Spinal cord (tissue), 10 donors: ENCODE data around the gene ZBTB8OS. TPM values are rescaled to one million over a fixed set of nuclear protein-coding genes. Genes with fewer than 3 reads are reported as not detected.

Experiments used
- DNase-seq, 6 donors: peaks; one replicate each; pipeline versions ENCODE4 v3.0.0 to v3.0.0-alpha.2; 2013 to 2015; ENCODE audit warnings: low spot score in 6 of 6, low read depth in 4 of 6
- H3K27ac ChIP-seq: one replicate; pipeline ENCODE4 v1.5.1; 2013; ENCODE audit warnings: low read depth, low read length, control low read depth
- H3K27me3 ChIP-seq: one replicate; pipeline ENCODE4 v1.6.1; 2013; ENCODE audit warnings: low read length; ENCODE audit not compliant: control insufficient read depth, insufficient read depth
- H3K36me3 ChIP-seq: one replicate; pipeline ENCODE4 v1.6.1; 2013; ENCODE audit warnings: low read length; ENCODE audit not compliant: control insufficient read depth, insufficient read depth
- H3K4me1 ChIP-seq: one replicate; pipeline ENCODE4 v1.6.1; 2013; ENCODE audit warnings: low read length; ENCODE audit not compliant: control insufficient read depth, insufficient read depth
- H3K4me3 ChIP-seq: one replicate; pipeline ENCODE4 v1.5.1; 2013; ENCODE audit warnings: low read depth, low read length, control low read depth
- H3K9me3 ChIP-seq: one replicate; pipeline ENCODE4 v1.6.1; 2013; ENCODE audit warnings: low read length; ENCODE audit not compliant: control insufficient read depth, insufficient read depth
- WGBS: methylation state at CpG from one replicate; pipeline ENCODE4 v1.1.5; 2013; ENCODE audit warnings: missing lambda C conversion rate; ENCODE audit not compliant: insufficient coverage; 5-methylcytosine and 5-hydroxymethylcytosine counted together
- polyA plus RNA-seq, 2 donors: library from polyadenylated mRNA; unstranded; fragments of 120-200 nt; gene quantifications; one replicate each; pipeline ENCODE4 v1.2.1, GENCODE V29; 2013; ENCODE audit not compliant: insufficient read length in 2 of 2
- total RNA-seq, 2 donors: library from RNA; depleted of rRNA in 1 of 2; stranded (reverse); fragments of 120-200 nt in 1 of 2; fragments of >200 nt in 1 of 2; gene quantifications; one replicate each; pipeline versions ENCODE4 v1.2.3 to v1.2.4, GENCODE V29; 2013 to 2014
- donor health status: healthy.

ZBTB8OS gene
- total and polyA plus RNA-seq, 4 donors = 26.6 to 51.0 (median 44.2) TPM

- 81% methylated on average over 4 of the region's 5 CpGs for WGBS
- no peaks in the 10 kb centered on the region for H3K9me3 ChIP-seq
- DNase-seq = no peak
Observed at GRCh38 chr1:32613472-32613871, 36.9 kb downstream of the ZBTB8OS start.

GRCh38 chr1:32612189-32612881 lies 38.0 kb downstream of the ZBTB8OS start:
- H3K27me3 ChIP-seq = no peaks in the 10 kb centered on the region
- H3K9me3 ChIP-seq = no peaks in the 10 kb centered on the region
- 6% methylated on average over 28 of the region's 35 CpGs for WGBS
- DNase-seq = peak; percentile 7 to 89 (median 48)
- H3K36me3 ChIP-seq = peaks cover under 1% of the 10 kb centered on the region
- peak overlapping the region; percentile 39 for H3K4me3 ChIP-seq
- H3K27ac ChIP-seq = no peak overlapping the region
- H3K4me1 ChIP-seq = peaks cover 11% of the 10 kb centered on the region

More at GRCh38 chr1:32613472-32613871, 36.9 kb downstream of the ZBTB8OS start:
- H3K36me3 ChIP-seq = no peaks in the 10 kb centered on the region
- no peaks in the 10 kb centered on the region for H3K27me3 ChIP-seq
- no peak overlapping the region for H3K4me3 ChIP-seq
- no peak overlapping the region for H3K27ac ChIP-seq
- peaks cover 11% of the 10 kb centered on the region for H3K4me1 ChIP-seq

GRCh38 chr1:32611859-32612188 lies 38.5 kb downstream of the ZBTB8OS start:
- peak in 1 of 6 donors; percentile 9 for DNase-seq
- peaks cover 11% of the 10 kb centered on the region for H3K4me1 ChIP-seq
- no peak overlapping the region for H3K27ac ChIP-seq
- H3K36me3 ChIP-seq = peaks cover 6% of the 10 kb centered on the region
- peak overlapping the region; percentile 39 for H3K4me3 ChIP-seq
- WGBS = 4% methylated on average over 4 of the region's 12 CpGs
- H3K27me3 ChIP-seq = no peaks in the 10 kb centered on the region
- H3K9me3 ChIP-seq = no peaks in the 10 kb centered on the region

GRCh38 chr1:32609180-32609579 lies 41.2 kb downstream of the ZBTB8OS start:
- no peaks in the 10 kb centered on the region for H3K9me3 ChIP-seq
- DNase-seq = no peak
- WGBS = 100% methylated on average over 2 of the region's 4 CpGs
- peaks cover 17% of the 10 kb centered on the region for H3K36me3 ChIP-seq
- peaks cover 11% of the 10 kb centered on the region for H3K4me1 ChIP-seq
- no peak overlapping the region for H3K4me3 ChIP-seq
- no peak overlapping the region for H3K27ac ChIP-seq
- H3K27me3 ChIP-seq = no peaks in the 10 kb centered on the region

DNA sequence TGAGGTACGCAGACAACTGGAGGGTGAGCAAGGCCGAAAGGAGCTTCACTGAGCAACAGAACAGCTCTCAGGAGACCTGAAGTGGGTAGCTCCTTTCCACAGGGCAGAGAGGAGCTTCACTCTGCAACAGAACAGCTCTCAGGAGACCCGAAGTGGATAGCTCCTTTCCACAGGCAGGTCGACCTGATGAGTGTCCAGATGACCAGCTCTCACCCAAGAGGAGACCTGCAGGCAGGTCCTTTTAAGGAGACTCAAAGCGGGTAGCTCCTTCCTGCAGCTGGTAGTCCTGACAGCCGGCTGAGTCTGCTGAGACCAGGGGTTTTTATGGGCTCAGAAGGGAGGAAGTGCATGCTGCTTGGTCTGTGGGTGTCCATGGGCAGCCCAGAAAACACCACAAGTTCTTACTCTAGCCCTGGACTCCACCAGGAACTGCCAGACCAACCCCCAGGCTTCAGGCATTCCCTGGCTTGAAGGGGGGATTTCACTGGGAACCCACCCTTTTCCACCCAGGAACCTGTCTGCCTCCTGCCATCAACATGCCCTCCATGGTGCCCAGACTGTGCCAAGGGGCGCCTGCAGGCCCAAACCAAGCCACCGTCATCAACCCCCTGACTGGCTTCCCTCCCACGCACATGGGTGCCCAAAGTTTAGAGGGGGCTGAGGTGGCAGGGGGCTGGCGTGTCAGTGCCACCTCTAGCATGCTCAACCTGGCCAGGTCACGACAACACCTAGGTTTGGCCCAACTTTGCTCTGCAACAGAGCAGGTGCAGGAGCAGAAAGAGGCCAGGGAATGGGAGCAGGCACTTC lies 43.6 kb downstream of the ZBTB8OS start:
- Histone ChIP-seq H3K27ac (no peak overlapping the region), H3K4me3 (no peak overlapping the region), H3K9me3 (no peaks in the 10 kb centered on the region), H3K4me1 (peaks cover 2% of the 10 kb centered on the region), H3K36me3 (peaks cover 17% of the 10 kb centered on the region), H3K27me3 (no peaks in the 10 kb centered on the region)
- DNase-seq = no peak
- 92% methylated on average over 10 of the region's 11 CpGs for WGBS

- DNase-seq = no peak
- no peaks in the 10 kb centered on the region for H3K9me3 ChIP-seq
- H3K4me3 ChIP-seq = no peak overlapping the region
- 93% methylated on average over 17 of the region's 17 CpGs for WGBS
- H3K4me1 ChIP-seq = no peaks in the 10 kb centered on the region
- H3K27me3 ChIP-seq = no peaks in the 10 kb centered on the region
- H3K27ac ChIP-seq = no peak overlapping the region
- H3K36me3 ChIP-seq = peaks cover 17% of the 10 kb centered on the region
Observed at GRCh38 chr1:32605711-32606424, 44.5 kb downstream of the ZBTB8OS start.

- WGBS = 100% methylated on average over 2 of the region's 2 CpGs
- peaks cover 13% of the 10 kb centered on the region for H3K36me3 ChIP-seq
- DNase-seq = peak in 1 of 6 donors; percentile 67
Observed at GRCh38 chr1:32600034-32600433, 50.3 kb downstream of the ZBTB8OS start.

DNA sequence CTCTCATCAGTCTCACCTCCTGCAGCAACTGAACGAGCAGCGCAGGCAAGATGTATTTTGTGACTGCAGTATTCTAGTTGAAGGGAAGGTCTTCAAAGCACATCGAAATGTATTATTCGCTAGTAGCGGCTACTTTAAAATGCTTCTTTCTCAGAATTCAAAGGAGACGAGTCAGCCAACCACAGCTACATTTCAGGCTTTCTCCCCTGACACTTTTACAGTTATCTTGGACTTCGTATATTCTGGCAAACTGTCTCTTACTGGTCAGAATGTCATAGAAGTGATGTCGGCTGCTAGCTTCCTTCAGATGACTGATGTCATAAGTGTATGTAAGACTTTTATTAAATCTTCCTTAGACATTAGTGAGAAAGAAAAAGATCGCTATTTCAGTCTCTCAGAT lies 57.4 kb downstream of the ZBTB8OS start:
- H3K4me1 ChIP-seq = no peaks in the 10 kb centered on the region
- peaks cover 24% of the 10 kb centered on the region for H3K36me3 ChIP-seq
- no peak overlapping the region for H3K27ac ChIP-seq
- DNase-seq = no peak
- H3K4me3 ChIP-seq = no peak overlapping the region
- no CpG with 5 or more reads among the region's 9 CpGs for WGBS
- H3K27me3 ChIP-seq = no peaks in the 10 kb centered on the region
- no peaks in the 10 kb centered on the region for H3K9me3 ChIP-seq

More at GRCh38 chr1:32600034-32600433, 50.3 kb downstream of the ZBTB8OS start:
- H3K9me3 ChIP-seq = no peaks in the 10 kb centered on the region
- no peaks in the 10 kb centered on the region for H3K27me3 ChIP-seq
- no peak overlapping the region for H3K4me3 ChIP-seq
- no peak overlapping the region for H3K27ac ChIP-seq
- no peaks in the 10 kb centered on the region for H3K4me1 ChIP-seq

GRCh38 chr1:32580348-32581017 lies 69.9 kb downstream of the ZBTB8OS start:
- WGBS = 95% methylated on average over 4 of the region's 10 CpGs
- H3K27ac ChIP-seq = no peak overlapping the region

More at GRCh38 chr1:32580348-32581017, 69.9 kb downstream of the ZBTB8OS start:
- DNase-seq = peak in 2 of 6 donors; percentile 5 to 30
- Histone ChIP-seq H3K4me3 (no peak overlapping the region), H3K9me3 (no peaks in the 10 kb centered on the region), H3K4me1 (no peaks in the 10 kb centered on the region), H3K27me3 (no peaks in the 10 kb centered on the region), H3K36me3 (peaks cover 5% of the 10 kb centered on the region)
